ENCODE results near the gene TMCC2.

DNA sequence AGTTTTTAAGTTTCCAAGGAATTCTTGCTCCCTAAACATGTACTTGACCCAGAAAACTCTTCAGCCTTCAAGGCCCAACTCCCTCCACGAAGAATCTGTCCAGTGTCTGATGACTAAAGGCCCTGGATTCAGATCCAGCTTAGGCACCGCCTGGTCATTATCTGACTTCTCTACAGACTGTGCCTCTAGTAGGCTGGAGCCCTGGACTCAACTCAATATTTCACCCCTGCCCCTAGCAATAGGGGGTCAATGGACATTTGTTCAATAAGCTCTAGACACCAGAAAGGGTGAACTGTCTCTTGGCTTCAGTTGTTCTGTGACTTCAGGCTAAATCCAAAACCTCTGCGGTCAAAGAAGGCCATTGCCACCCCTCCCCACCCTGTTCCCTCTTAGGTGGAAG is 59.3 kb downstream of the TMCC2 start:
- TF ChIP-seq GATA3 (IDR thresholded peaks at IDR 0.05; ENCODE audit: low read depth, low read length) (no peak), GATA2 (IDR thresholded peaks at IDR 0.05; ENCODE audit: low read depth, low read length) (no peak)

All from SH-SY5Y (cell line).